HEK293T (cell line): Measurements from ENCODE around the gene ASZ1.

ENCODE experiments used
- CTCF ChIA-PET: fragments of 350-600 bp; formaldehyde crosslinking; extraction: SDS; loops from one replicate; lab custom pipeline; 2021; ENCODE audit warnings: antibody characterized with exemption, inconsistent platforms; lab: Yijun Ruan, JAX
- POLR2A ChIA-PET: fragments of 350-600 bp; formaldehyde crosslinking; extraction: SDS; loops from one replicate; lab custom pipeline; 2020; ENCODE audit warnings: antibody characterized with exemption, inconsistent platforms; lab: Yijun Ruan, JAX
- DNase-seq: peaks from one replicate; pipeline ENCODE4 v3.0.0; 2012; ENCODE audit warnings: mixed read lengths; ENCODE audit errors: extremely low spot score
- ARNT ChIP-seq: fragments of 450-650 bp; IDR thresholded peaks from 2 replicates; pipeline ENCODE4 v1.6.1; 2017; ENCODE audit warnings: mild to moderate bottlenecking
- BHLHE40 ChIP-seq: fragments of 450-650 bp; IDR thresholded peaks from 2 replicates; pipeline ENCODE4 v1.6.1; 2016; ENCODE audit warnings: mild to moderate bottlenecking, moderate library complexity, borderline replicate concordance
- CTBP1 ChIP-seq: fragments of 450-650 bp; IDR thresholded peaks from 2 replicates; pipeline ENCODE4 v1.6.1; 2016; ENCODE audit warnings: borderline replicate concordance
- ELF4 ChIP-seq: fragments of 450-650 bp; IDR thresholded peaks from 2 replicates; pipeline ENCODE4 v1.6.1; 2017; ENCODE audit warnings: antibody characterized with exemption
- FOXA1 ChIP-seq: fragments of 450-650 bp; IDR thresholded peaks from 2 replicates; pipeline ENCODE4 v1.6.1; 2016; ENCODE audit warnings: mild to moderate bottlenecking
- FOXK2 ChIP-seq: fragments of 450-650 bp; IDR thresholded peaks from 2 replicates; pipeline ENCODE4 v1.6.1; 2016; ENCODE audit warnings: mild to moderate bottlenecking
- FOXM1 ChIP-seq: fragments of 450-650 bp; IDR thresholded peaks from 2 replicates; pipeline ENCODE4 v1.6.1; 2017; ENCODE audit warnings: mild to moderate bottlenecking, borderline replicate concordance
- HDGF ChIP-seq: fragments of 450-650 bp; IDR thresholded peaks from 2 replicates; pipeline ENCODE4 v1.6.1; 2017; ENCODE audit warnings: antibody characterized with exemption, borderline replicate concordance
- L3MBTL2 ChIP-seq: fragments of 450-650 bp; conservative IDR thresholded peaks from 2 replicates; pipeline ENCODE4 v1.6.1; 2016; ENCODE audit warnings: mild to moderate bottlenecking
- LEF1 ChIP-seq: fragments of 450-650 bp; IDR thresholded peaks from 2 replicates; pipeline ENCODE4 v1.6.1; 2017; ENCODE audit warnings: mild to moderate bottlenecking, borderline replicate concordance
- NFRKB ChIP-seq: fragments of 450-650 bp; IDR thresholded peaks from 2 replicates; pipeline ENCODE4 v1.6.1; 2016; ENCODE audit warnings: mild to moderate bottlenecking, moderate library complexity
- SP1 ChIP-seq: fragments of 450-650 bp; IDR thresholded peaks from 2 replicates; pipeline ENCODE4 v1.6.1; 2017
- SUZ12 ChIP-seq: fragments of 450-650 bp; IDR thresholded peaks from 2 replicates; pipeline ENCODE4 v1.6.1; 2016; ENCODE audit warnings: mild to moderate bottlenecking
- TARDBP ChIP-seq: fragments of 450-650 bp; IDR thresholded peaks from 2 replicates; pipeline ENCODE4 v1.6.1; 2016
- ZNF384 ChIP-seq: fragments of 450-650 bp; IDR thresholded peaks from 2 replicates; pipeline ENCODE4 v1.6.1; 2016
- TF ChIP-seq, protein P1 (sequence below): fragments of 450-650 bp; IDR thresholded peaks from 2 replicates; pipeline ENCODE4 v1.6.1; 2016

ASZ1 gene

DNA sequence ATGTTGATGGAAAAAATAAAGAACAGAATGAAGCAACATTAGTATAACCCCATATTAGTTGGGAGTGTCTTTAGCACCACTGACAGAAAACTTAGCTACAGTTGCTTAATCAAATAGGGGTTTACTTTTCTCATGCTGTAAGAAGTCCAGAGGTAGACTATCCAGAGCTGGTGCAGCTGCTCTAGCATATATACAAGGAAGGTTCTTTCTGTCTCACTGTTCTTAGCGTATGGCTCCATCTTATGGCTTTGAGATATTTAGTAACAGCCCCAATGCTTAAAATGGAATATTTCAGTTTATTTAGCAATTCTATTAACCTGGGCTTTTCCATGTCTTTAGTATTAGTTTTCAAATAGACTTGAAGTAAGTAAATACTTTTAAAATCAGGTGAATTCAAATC is 89.3 kb downstream of the ASZ1 start:
- CTCF ChIA-PET, result no interaction called here
- POLR2A ChIA-PET, result no interaction called here
- DNase-seq, result no peak
- TF ChIP-seq SP1 (no peak), ZNF384 (no peak), BHLHE40 (no peak), ARNT (no peak), L3MBTL2 (no peak), TARDBP (no peak)
- TF ChIP-seq, protein P1, sequence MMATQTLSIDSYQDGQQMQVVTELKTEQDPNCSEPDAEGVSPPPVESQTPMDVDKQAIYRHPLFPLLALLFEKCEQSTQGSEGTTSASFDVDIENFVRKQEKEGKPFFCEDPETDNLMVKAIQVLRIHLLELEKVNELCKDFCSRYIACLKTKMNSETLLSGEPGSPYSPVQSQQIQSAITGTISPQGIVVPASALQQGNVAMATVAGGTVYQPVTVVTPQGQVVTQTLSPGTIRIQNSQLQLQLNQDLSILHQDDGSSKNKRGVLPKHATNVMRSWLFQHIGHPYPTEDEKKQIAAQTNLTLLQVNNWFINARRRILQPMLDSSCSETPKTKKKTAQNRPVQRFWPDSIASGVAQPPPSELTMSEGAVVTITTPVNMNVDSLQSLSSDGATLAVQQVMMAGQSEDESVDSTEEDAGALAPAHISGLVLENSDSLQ, result no peak

DNA sequence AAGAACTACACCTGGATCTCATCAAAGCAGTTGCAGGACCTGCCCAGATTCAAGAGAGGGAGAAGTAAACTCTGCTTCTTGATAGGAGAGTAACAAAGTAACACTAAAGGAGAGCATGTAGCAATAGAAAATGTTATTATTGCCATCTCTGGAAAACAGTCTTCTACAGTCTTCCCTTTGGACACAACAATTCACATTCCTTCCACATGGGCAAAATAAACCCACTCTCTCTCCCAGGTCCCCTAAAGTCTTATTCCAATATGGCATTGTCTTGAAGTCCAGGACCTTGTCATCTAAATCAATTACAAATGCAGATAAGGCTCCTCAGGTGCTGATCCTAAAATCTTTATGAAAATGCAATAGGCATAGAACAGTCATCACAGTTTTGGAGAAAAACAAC is 94.1 kb downstream of the ASZ1 start:
- no peak for DNase-seq
- ChIA-PET CTCF (no interaction called here), POLR2A (no interaction called here)
- TF ChIP-seq LEF1 (no peak), SUZ12 (no peak), CTBP1 (no peak), ARNT (no peak), L3MBTL2 (no peak), ZNF384 (no peak), NFRKB (no peak), FOXM1 (no peak), HDGF (no peak), FOXA1 (no peak), SP1 (no peak), ELF4 (no peak), TARDBP (no peak), FOXK2 (no peak), BHLHE40 (no peak)
- TF ChIP-seq, protein P1, result no peak

DNA sequence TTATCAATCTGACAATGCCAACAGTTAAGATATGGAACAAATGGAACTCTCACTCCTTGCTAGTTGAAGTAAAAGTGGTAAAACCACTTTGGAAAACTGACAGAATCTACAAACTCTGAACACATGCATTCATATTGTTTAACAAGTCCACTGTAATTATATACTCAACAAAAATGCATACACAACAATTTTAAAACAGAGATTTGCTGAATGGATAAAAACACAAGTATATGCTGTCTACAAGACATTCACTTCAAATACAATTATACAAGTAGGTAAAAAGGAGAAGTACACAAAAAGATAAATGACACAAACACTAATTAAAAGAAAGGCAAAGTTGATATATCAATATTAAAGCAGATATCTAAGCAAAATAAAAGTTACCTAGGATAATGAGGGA is 95.3 kb downstream of the ASZ1 start:
- CTCF ChIA-PET, result no interaction called here
- DNase-seq, result no peak
- POLR2A ChIA-PET, result no interaction called here
- TF ChIP-seq NFRKB (no peak), HDGF (no peak), SUZ12 (no peak), FOXM1 (no peak), TARDBP (no peak), ARNT (no peak), BHLHE40 (no peak), ELF4 (no peak), CTBP1 (no peak), ZNF384 (no peak), L3MBTL2 (no peak), FOXK2 (no peak), FOXA1 (no peak)
- TF ChIP-seq, protein P1, result no peak

DNA sequence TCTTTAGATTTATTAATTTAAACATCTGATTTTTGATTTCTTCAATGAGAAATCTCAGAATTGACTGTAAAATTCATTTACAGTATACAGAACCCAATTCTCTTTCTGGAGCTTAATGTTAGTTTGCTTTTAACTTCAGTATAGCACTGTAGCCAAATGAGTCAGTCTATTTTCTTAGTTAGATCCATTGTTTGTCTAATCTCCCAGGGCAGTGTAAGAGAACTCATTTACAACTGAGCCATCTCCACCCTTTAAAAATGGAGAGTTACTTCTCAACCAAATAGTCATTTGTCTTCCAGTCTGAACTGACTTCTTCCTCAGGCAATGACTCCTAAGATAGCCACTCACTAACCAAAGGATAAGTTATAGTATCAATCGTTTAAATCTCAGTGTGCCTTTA is 101.5 kb downstream of the ASZ1 start:
- no peak for TF ChIP-seq HDGF
- no peak for TF ChIP-seq CTBP1
- no peak for TF ChIP-seq NFRKB
- no peak for TF ChIP-seq L3MBTL2
- no peak for TF ChIP-seq FOXK2
- POLR2A ChIA-PET, result no interaction called here
- CTCF ChIA-PET, result no interaction called here
- DNase-seq, result no peak

DNA sequence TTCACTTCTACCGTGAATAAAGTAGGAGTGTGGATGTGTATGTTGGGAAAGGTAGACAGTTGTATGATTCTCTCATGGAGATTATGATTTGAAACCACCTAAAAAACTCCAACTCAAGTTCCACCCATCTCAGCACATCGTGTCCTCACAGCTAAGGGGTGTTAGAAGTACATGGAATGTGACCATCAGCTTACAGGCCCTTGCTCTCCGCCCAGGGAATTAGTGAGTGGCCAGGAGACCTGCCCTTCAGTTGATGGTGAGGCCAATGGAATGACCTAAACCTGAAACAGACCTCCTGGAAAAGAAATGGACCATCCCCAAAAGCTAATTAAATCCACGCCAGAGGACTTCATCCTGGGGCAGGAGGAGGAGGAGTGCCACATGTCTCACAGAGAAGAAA is 102.3 kb downstream of the ASZ1 start:
- ChIA-PET CTCF (no interaction called here), POLR2A (no interaction called here)
- TF ChIP-seq FOXM1 (no peak), CTBP1 (no peak), SP1 (no peak), L3MBTL2 (no peak), BHLHE40 (no peak), HDGF (no peak), FOXA1 (no peak), ELF4 (no peak), FOXK2 (no peak), NFRKB (no peak), SUZ12 (no peak), ZNF384 (no peak), LEF1 (no peak)
- TF ChIP-seq, protein P1, result no peak
- no peak for DNase-seq

DNA sequence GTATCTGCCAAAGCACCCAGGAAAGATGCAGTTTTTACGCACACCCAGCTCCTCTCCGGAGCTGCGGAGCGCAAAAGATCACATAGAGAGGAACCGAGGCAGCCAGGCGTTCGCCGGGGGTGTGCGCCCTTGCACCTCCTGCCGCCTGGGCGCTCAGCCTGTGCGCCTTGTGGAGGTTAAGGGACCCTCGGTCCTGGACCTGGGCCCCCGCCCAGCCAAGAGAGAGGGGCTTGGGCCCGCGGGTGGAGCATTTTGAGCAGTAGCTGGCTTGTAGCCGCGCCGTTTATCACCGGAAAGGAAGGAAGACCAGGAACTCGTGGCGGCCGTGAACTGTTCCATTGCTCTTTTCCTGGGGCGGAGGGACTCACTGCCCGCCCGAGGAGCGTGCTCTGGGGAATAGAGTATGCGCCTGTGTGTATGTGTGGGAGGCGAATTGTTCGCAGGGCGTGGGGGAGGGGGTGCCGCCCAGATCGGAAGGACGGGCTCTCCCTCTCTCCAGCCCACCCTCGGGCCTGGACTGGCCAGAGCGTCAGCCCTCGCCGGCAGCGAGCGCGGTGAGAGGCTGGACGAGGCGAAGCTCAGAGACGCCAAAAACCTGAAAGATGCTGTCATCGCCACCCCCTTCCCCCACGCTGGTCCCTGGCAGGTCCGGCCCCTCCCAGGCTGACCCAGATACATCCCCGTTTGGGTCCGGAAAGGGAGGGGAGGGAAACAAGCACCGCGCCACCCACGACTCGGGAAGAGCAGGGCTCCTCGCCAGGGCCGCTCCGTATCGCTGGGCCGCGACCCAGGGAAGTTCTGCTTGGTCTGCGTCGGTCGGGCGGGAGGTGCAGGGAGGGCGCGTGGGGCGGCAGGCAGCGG is 103.2 kb downstream of the ASZ1 start:
- POLR2A ChIA-PET, result no interaction called here
- TF ChIP-seq TARDBP (no peak), BHLHE40 (no peak), FOXM1 (no peak), HDGF (no peak), NFRKB (no peak), ELF4 (no peak)
- no peak for DNase-seq
- CTCF ChIA-PET, result no interaction called here
